Natural killer cell (primary cell): ENCODE measurements around the gene HS6ST3. TPM values are rescaled to one million over a fixed set of nuclear protein-coding genes. Genes with fewer than 3 reads are reported as not detected.

ENCODE experiments used
- ATAC-seq, 3 donors: fragments of 150-1000 bp in 2 of 3; fragments of 200-7000 bp in 1 of 3; cut with Tn5 transposase; 1 replicate in 1 of 3; 2 replicates in 2 of 3; pipeline ENCODE4 v1.10.0; 2021; ENCODE audit warnings: mild to moderate bottlenecking in 2 of 3, moderate library complexity in 2 of 3
- DNase-seq, 2 donors: peaks; one replicate each; pipeline versions ENCODE4 v3.0.0 to v3.0.0-alpha.2; 2013 to 2021; ENCODE audit warnings: mixed read lengths in 1 of 2
- H3K27ac ChIP-seq: one replicate; pipeline ENCODE4 v1.5.1; 2013; ENCODE audit warnings: mild to moderate bottlenecking, low read length
- H3K27me3 ChIP-seq: one replicate; pipeline ENCODE4 v1.6.1; 2013; ENCODE audit warnings: low read length; ENCODE audit not compliant: control insufficient read depth, insufficient read depth
- H3K36me3 ChIP-seq: one replicate; pipeline ENCODE4 v1.6.1; 2013; ENCODE audit warnings: low read length; ENCODE audit not compliant: control insufficient read depth, insufficient read depth
- H3K4me1 ChIP-seq: one replicate; pipeline ENCODE4 v1.6.1; 2013; ENCODE audit warnings: low read length; ENCODE audit not compliant: control insufficient read depth, insufficient read depth
- H3K4me3 ChIP-seq: one replicate; pipeline ENCODE4 v1.5.1; 2013; ENCODE audit warnings: low read length
- H3K9me3 ChIP-seq: one replicate; pipeline ENCODE4 v1.6.1; 2013; ENCODE audit warnings: low read length; ENCODE audit not compliant: control insufficient read depth, insufficient read depth
- H3K27ac Mint-ChIP-seq, 2 donors: one replicate each; pipeline ENCODE4 v1.8.0; 2022; ENCODE audit warnings: mild to moderate bottlenecking in 2 of 2, mixed read lengths in 2 of 2, moderate library complexity in 1 of 2
- H3K27me3 Mint-ChIP-seq, 2 donors: one replicate each; pipeline ENCODE4 v1.8.0; 2022; ENCODE audit warnings: low read depth in 2 of 2, mixed read lengths in 2 of 2
- H3K36me3 Mint-ChIP-seq: one replicate; pipeline ENCODE4 v1.8.0; 2022; ENCODE audit warnings: mixed read lengths
- H3K4me1 Mint-ChIP-seq, 2 donors: one replicate each; pipeline ENCODE4 v1.8.0; 2022; ENCODE audit warnings: mixed read lengths in 2 of 2
- H3K4me3 Mint-ChIP-seq: one replicate; pipeline ENCODE4 v1.8.0; 2022; ENCODE audit warnings: mild to moderate bottlenecking, moderate library complexity, mixed read lengths
- H3K9me3 Mint-ChIP-seq, 2 donors: one replicate each; pipeline ENCODE4 v1.8.0; 2022; ENCODE audit warnings: mixed read lengths in 2 of 2
- WGBS: methylation state at CpG from one replicate; pipeline ENCODE4 v1.1.7; 2013; ENCODE audit warnings: missing lambda C conversion rate; ENCODE audit not compliant: insufficient coverage; 5-methylcytosine and 5-hydroxymethylcytosine counted together
- intact Hi-C: fragments of 100-400 bp; cut with micrococcal nuclease; formaldehyde crosslinking; loops from one replicate; pipeline ENCODE4 v1.14.2; 2022
- total RNA-seq, 4 donors: library from RNA; stranded (reverse); fragments of 120-200 nt in 1 of 4; gene quantifications; one replicate each; pipeline versions ENCODE4 v1.2.3 to v1.2.4, GENCODE V29; 2013 to 2022
- TF ChIP-seq, protein P1 (sequence below): fragments of 200-600 bp; IDR thresholded peaks from one replicate; pipeline ENCODE4 v1.8.0; 2022; ENCODE audit warnings: antibody characterized with exemption

The HS6ST3 gene
- total RNA-seq, 3 donors from 2014 or later (not counting 1 experiment from before 2014, with no cell fraction given) = not detected

DNA sequence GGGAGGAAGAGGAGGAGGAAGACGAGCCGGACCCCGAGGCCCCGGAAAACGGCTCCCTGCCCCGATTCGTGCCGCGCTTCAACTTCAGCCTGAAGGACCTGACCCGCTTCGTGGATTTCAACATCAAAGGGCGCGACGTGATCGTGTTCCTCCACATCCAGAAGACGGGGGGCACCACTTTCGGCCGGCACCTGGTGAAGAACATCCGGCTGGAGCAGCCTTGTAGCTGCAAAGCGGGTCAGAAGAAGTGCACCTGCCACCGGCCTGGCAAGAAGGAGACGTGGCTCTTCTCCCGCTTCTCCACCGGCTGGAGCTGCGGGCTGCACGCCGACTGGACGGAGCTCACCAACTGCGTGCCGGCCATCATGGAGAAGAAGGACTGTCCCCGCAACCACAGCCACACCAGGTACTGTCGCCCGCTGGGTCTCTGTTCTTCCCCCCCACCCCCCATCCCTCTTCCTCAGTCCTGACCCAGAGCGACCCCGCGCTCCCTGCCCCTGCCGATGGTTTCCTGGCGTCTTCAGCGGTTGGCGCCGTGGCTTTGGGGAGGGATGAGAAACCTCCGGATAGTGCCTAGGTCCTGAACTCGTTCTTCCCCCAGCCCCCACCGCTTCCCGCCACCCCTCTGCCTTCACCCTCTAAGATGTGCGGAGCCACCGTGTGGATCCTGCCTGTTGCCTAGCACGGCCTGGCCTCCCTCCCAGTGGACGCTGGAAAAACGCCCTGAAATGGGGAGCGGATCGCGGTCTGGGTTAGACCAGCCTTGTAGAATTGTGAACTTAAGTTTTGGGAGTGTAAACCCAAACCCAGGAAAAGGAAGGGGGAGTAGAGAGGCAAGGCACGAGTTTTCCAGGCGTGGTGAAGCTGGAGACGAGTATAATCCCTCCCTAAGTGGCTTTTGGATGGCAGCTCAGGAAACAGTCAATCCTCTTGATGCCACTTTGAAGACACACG lies 1.5 kb downstream of the HS6ST3 start:
- Mint-ChIP-seq H3K4me1 (no peaks in the 10 kb centered on the region), H3K27ac (no peak overlapping the region), H3K27me3 (peaks cover 33 to 53% of the 10 kb centered on the region in 2 donors), H3K36me3 (peaks cover 14% of the 10 kb centered on the region), H3K9me3 (peaks cover 0 to 3% of the 10 kb centered on the region in 2 donors), H3K4me3 (no peak overlapping the region)
- no peaks in the 10 kb centered on the region for H3K4me1 ChIP-seq
- H3K9me3 ChIP-seq = no peaks in the 10 kb centered on the region
- DNase-seq = no peak
- peaks cover 40% of the 10 kb centered on the region for H3K27me3 ChIP-seq
- ATAC-seq = no peak
- intact Hi-C loops = no loop called here
- TF ChIP-seq, protein P1, sequence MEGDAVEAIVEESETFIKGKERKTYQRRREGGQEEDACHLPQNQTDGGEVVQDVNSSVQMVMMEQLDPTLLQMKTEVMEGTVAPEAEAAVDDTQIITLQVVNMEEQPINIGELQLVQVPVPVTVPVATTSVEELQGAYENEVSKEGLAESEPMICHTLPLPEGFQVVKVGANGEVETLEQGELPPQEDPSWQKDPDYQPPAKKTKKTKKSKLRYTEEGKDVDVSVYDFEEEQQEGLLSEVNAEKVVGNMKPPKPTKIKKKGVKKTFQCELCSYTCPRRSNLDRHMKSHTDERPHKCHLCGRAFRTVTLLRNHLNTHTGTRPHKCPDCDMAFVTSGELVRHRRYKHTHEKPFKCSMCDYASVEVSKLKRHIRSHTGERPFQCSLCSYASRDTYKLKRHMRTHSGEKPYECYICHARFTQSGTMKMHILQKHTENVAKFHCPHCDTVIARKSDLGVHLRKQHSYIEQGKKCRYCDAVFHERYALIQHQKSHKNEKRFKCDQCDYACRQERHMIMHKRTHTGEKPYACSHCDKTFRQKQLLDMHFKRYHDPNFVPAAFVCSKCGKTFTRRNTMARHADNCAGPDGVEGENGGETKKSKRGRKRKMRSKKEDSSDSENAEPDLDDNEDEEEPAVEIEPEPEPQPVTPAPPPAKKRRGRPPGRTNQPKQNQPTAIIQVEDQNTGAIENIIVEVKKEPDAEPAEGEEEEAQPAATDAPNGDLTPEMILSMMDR = no peak
- H3K36me3 ChIP-seq = no peaks in the 10 kb centered on the region
- H3K4me3 ChIP-seq = no peak overlapping the region
- no peak overlapping the region for H3K27ac ChIP-seq
- 5% methylated on average over 57 of the region's 57 CpGs for WGBS

DNA sequence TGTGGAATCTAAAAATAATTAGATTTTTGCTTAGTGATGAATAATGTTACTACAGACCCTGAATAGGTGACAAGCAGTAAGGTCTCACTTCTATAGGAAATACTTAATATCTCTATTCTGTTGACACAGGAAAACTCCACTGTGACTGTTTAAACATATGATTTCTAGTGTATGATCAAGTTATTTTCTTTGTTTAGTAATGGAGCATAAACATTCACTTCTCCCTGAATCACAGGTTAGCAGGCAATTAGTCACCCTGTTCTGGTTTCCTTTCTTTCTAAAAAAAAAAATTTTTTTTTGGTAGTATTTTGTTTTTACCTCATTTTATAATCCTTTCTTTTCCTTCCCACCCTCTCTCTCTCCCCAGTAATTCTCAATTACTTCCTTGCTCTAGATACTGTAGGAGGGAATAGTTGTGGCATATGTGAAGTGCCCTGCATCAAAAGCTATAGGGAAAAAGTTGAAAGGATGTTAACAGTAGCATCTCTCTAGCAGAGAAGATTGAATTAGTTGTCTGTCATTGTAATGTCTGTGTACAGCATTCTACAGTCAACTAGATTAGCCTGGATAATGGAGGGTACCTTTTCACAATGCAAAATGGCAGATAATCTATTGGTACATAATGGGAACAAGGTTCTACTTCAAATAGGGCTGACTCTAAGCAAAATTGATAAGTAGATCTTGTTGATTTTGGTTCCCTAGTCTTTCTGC lies 3.5 kb downstream of the HS6ST3 start:
- Mint-ChIP-seq H3K36me3 (peaks cover 11% of the 10 kb centered on the region), H3K27ac (no peak overlapping the region), H3K27me3 (peaks cover 25 to 47% of the 10 kb centered on the region in 2 donors), H3K4me3 (no peak overlapping the region), H3K9me3 (peaks cover 0 to 3% of the 10 kb centered on the region in 2 donors), H3K4me1 (no peaks in the 10 kb centered on the region)
- no peak overlapping the region for H3K4me3 ChIP-seq
- H3K36me3 ChIP-seq = no peaks in the 10 kb centered on the region
- intact Hi-C loops = no loop called here
- H3K4me1 ChIP-seq = no peaks in the 10 kb centered on the region
- TF ChIP-seq, protein P1 = no peak
- H3K27me3 ChIP-seq = peaks cover 32% of the 10 kb centered on the region
- ATAC-seq (no peak), DNase-seq (no peak)
- H3K9me3 ChIP-seq = no peaks in the 10 kb centered on the region
- no peak overlapping the region for H3K27ac ChIP-seq

DNA sequence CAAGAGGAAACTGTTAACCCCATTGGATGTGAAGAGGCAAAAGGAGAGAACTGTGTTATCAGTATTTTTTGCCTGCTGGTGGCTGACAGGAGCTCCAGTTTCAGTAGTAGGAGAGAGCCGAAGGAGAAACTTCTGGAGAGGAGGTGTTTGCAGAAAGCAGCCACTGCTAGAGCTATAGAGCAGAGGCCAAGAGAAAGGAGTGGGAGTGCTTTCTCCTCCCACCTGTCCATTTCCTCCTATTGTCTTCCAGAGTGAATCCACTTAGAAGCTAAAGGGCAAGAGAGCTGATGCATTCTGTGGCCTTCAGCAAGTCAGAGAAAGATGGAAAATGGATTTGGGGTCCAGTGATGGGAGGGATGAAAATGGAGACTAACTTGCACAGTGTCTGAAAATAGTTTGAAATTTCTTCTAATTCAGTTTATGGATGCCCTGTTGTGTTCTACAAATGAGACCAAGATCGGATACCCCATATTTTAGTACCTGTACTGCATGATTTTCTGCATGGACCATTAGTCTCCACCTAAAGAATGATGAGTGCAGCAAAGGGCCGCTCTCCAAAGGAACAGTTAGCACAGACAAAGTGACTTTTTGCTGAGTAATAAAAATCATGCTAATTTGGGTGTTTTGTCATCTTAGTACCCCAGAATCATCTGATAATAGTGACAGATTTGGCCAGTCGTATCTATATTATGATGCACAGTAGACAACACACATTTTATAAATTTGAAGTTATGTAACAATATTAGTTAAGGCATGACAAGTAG lies 10.7 kb downstream of the HS6ST3 start:
- no peaks in the 10 kb centered on the region for H3K36me3 Mint-ChIP-seq
- H3K27ac Mint-ChIP-seq = no peak overlapping the region
- H3K27ac ChIP-seq = no peak overlapping the region

More for the DNA sequence above, 10.7 kb downstream of the HS6ST3 start:
- ATAC-seq = no peak
- Mint-ChIP-seq H3K9me3 (peaks cover 3 to 8% of the 10 kb centered on the region in 2 donors), H3K4me3 (no peak overlapping the region), H3K4me1 (no peaks in the 10 kb centered on the region), H3K27me3 (peaks cover 0 to 2% of the 10 kb centered on the region in 2 donors)
- TF ChIP-seq, protein P1 = no peak
- Histone ChIP-seq H3K4me1 (no peaks in the 10 kb centered on the region), H3K4me3 (no peak overlapping the region), H3K9me3 (peaks cover 3% of the 10 kb centered on the region), H3K27me3 (no peaks in the 10 kb centered on the region), H3K36me3 (no peaks in the 10 kb centered on the region)
- no peak for DNase-seq
- intact Hi-C loops = no loop called here
- WGBS = 64% methylated on average over 2 of the region's 4 CpGs
